HT-29 (cell line): ENCODE data around the gene GARNL3. TPM values are rescaled to one million over a fixed set of nuclear protein-coding genes. Genes with fewer than 3 reads are reported as not detected.

ENCODE experiments used
- DNase-seq: peaks from one replicate; pipeline ENCODE4 v3.0.0-alpha.2; 2015; ENCODE audit warnings: low spot score
- total RNA-seq: library from RNA; depleted of rRNA; stranded (reverse); fragments of >200 nt; shearing (Covaris generic); gene quantifications from 2 replicates; pipeline ENCODE4 v1.2.3, GENCODE V29; 2014

GARNL3 gene
- total RNA-seq, 1 experiment from 2014 or later, result 0.56 TPM

GRCh38 chr9:127384016-127384730, 119.6 kb downstream of the GARNL3 start:
- no peak for DNase-seq

- no peak for DNase-seq
Observed at GRCh38 chr9:127384901-127385300, 120.3 kb downstream of the GARNL3 start.

GRCh38 chr9:127386249-127386648, 121.7 kb downstream of the GARNL3 start:
- no peak for DNase-seq

GRCh38 chr9:127386981-127387380, 122.4 kb downstream of the GARNL3 start:
- DNase-seq, result no peak

GRCh38 chr9:127388037-127388855, 123.7 kb downstream of the GARNL3 start:
- DNase-seq, result peak; percentile 81

GRCh38 chr9:127388856-127389238, 124.3 kb downstream of the GARNL3 start:
- no peak for DNase-seq

GRCh38 chr9:127389381-127390247, 125.0 kb downstream of the GARNL3 start:
- no peak for DNase-seq

GRCh38 chr9:127390248-127390545, 125.6 kb downstream of the GARNL3 start:
- DNase-seq, result no peak

GRCh38 chr9:127390563-127390962, 126.0 kb downstream of the GARNL3 start:
- DNase-seq, result no peak

- no peak for DNase-seq
Observed at GRCh38 chr9:127392166-127392565, 127.6 kb downstream of the GARNL3 start.

GRCh38 chr9:127392976-127393375, 128.4 kb downstream of the GARNL3 start:
- DNase-seq, result no peak

- DNase-seq, result no peak
Observed at GRCh38 chr9:127393645-127394044, 129.1 kb downstream of the GARNL3 start.

GRCh38 chr9:127395497-127396252, 131.1 kb downstream of the GARNL3 start:
- DNase-seq, result no peak

GRCh38 chr9:127396253-127396807, 131.8 kb downstream of the GARNL3 start:
- DNase-seq, result no peak

- DNase-seq, result peak; percentile 100
Observed at GRCh38 chr9:127396808-127397645, 132.5 kb downstream of the GARNL3 start, which contains the start of gene SLC2A8. TSS of gene SLC2A8 (plus strand) at chr9:127397169. CDS start at chr9:127397231, 62 bp downstream.

GRCh38 chr9:127397646-127398274, 133.2 kb downstream of the GARNL3 start:
- peak; percentile 42 for DNase-seq

GRCh38 chr9:127398275-127398647, 133.7 kb downstream of the GARNL3 start:
- no peak for DNase-seq

GRCh38 chr9:127398715-127399400, 134.3 kb downstream of the GARNL3 start:
- DNase-seq, result no peak

GRCh38 chr9:127399736-127400269, 135.2 kb downstream of the GARNL3 start:
- no peak for DNase-seq
